MM.1S (cell line): ENCODE data around the gene RCN1.

Experiments
- DNase-seq: peaks from one replicate; pipeline ENCODE4 v3.0.0-alpha.2; 2015
- H2AFZ ChIP-seq: fragments of 300-600 bp; sonication (generic); 2 replicates; pipeline ENCODE4 v1.6.0; 2016; ENCODE audit warnings: antibody characterized with exemption, low read length
- H3F3A ChIP-seq: fragments of 300-600 bp; sonication (generic); 2 replicates; pipeline ENCODE4 v1.6.1; 2016; ENCODE audit warnings: mild to moderate bottlenecking, antibody characterized with exemption, low read length, moderate library complexity, mixed read lengths; ENCODE audit not compliant: insufficient read depth
- H3K27ac ChIP-seq: fragments of 300-600 bp; sonication (generic); 2 replicates; pipeline ENCODE4 v1.5.1; 2016; ENCODE audit warnings: mild to moderate bottlenecking, low read length
- H3K27me3 ChIP-seq: fragments of 300-600 bp; sonication (generic); replicated peaks from 2 replicates; pipeline ENCODE4 v1.6.0; 2016; ENCODE audit warnings: low read length; ENCODE audit not compliant: insufficient read depth
- H3K36me3 ChIP-seq: fragments of 300-600 bp; sonication (generic); replicated peaks from 2 replicates; pipeline ENCODE4 v1.6.1; 2016; ENCODE audit warnings: mild to moderate bottlenecking, low read length, mixed read lengths; ENCODE audit not compliant: insufficient read depth
- H3K4me1 ChIP-seq: fragments of 300-600 bp; sonication (generic); 2 replicates; pipeline ENCODE4 v1.6.1; 2016; ENCODE audit warnings: low read length, mixed read lengths
- H3K4me2 ChIP-seq: fragments of 300-600 bp; sonication (generic); 2 replicates; pipeline ENCODE4 v1.6.0; 2016; ENCODE audit warnings: low read depth, low read length
- H3K4me3 ChIP-seq: fragments of 300-600 bp; sonication (generic); 2 replicates; pipeline ENCODE4 v1.5.1; 2016; ENCODE audit warnings: low read length, mixed read lengths
- H3K79me2 ChIP-seq: fragments of 300-600 bp; sonication (generic); 2 replicates; pipeline ENCODE4 v1.6.1; 2016; ENCODE audit warnings: mixed run types, low read length, mixed read lengths
- H3K9ac ChIP-seq: fragments of 300-600 bp; sonication (generic); 2 replicates; pipeline ENCODE4 v1.6.1; 2016; ENCODE audit warnings: low read length, mixed read lengths
- H3K9me2 ChIP-seq: fragments of 300-600 bp; sonication (generic); replicated peaks from 2 replicates; pipeline ENCODE4 v1.6.1; 2016; ENCODE audit warnings: mild to moderate bottlenecking, low read length, mixed read lengths; ENCODE audit not compliant: insufficient read depth
- H3K9me3 ChIP-seq: fragments of 300-600 bp; sonication (generic); replicated peaks from 2 replicates; pipeline ENCODE4 v1.6.1; 2016; ENCODE audit warnings: mild to moderate bottlenecking, low read length, mixed read lengths; ENCODE audit not compliant: insufficient read depth
- H4K20me1 ChIP-seq: fragments of 300-600 bp; sonication (generic); 2 replicates; pipeline ENCODE4 v1.6.1; 2016; ENCODE audit warnings: mild to moderate bottlenecking, low read length, moderate library complexity, mixed read lengths; ENCODE audit not compliant: insufficient read depth
- CTCF ChIP-seq: fragments of 300-600 bp; sonication (generic); IDR thresholded peaks from 2 replicates; pipeline ENCODE4 v1.5.1; 2016; ENCODE audit warnings: antibody characterized with exemption, low read length, mixed read lengths
- EZH2 ChIP-seq: fragments of 300-600 bp; sonication (generic); optimal IDR thresholded peaks from 2 replicates; pipeline ENCODE3; 2017; ENCODE audit warnings: low read depth, mild to moderate bottlenecking, antibody characterized with exemption, low read length, mixed read lengths
- EZH2phosphoT487 ChIP-seq: fragments of 300-600 bp; sonication (generic); IDR thresholded peaks from 2 replicates; pipeline ENCODE4 v1.6.1; 2018; ENCODE audit warnings: antibody characterized with exemption, low read length

The RCN1 gene

DNA sequence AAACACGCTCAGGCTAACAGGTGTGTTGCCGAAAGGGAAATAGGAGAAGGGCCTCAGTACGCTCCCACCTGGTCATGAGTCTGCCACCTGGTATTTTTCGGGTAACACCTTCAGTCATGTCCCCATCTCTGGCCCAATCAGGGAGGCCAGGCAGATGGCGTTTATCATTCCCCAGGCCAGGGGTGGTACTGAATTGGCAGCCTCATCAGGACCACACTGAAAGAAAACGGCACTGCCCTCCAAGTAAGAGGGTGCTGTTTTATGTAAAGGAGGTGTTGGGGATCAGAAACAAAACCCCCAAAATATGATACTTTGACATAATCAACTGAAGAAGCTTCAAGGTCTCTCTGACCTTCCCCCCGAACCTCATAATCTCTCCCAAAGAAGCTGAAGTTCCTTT, 58.9 kb downstream of the RCN1 start:
- no peak for DNase-seq
- H3K36me3 ChIP-seq = no peaks in the 10 kb centered on the region
- H3K27ac ChIP-seq = no peak overlapping the region
- H2AFZ ChIP-seq = no peak overlapping the region
- H3K9me2 ChIP-seq = no peaks in the 10 kb centered on the region
- H3K4me3 ChIP-seq = no peak overlapping the region
- H3F3A ChIP-seq = no peaks in the 10 kb centered on the region
- H3K4me1 ChIP-seq = no peaks in the 10 kb centered on the region
- TF ChIP-seq CTCF (no peak), EZH2phosphoT487 (no peak), EZH2 (no peak)
- no peak overlapping the region for H3K9ac ChIP-seq
- no peak overlapping the region for H3K4me2 ChIP-seq
- no peaks in the 10 kb centered on the region for H3K9me3 ChIP-seq
- H3K27me3 ChIP-seq = no peaks in the 10 kb centered on the region
- H3K79me2 ChIP-seq = no peaks in the 10 kb centered on the region
- no peaks in the 10 kb centered on the region for H4K20me1 ChIP-seq

GRCh38 chr11:32151027-32151426, 60.2 kb downstream of the RCN1 start:
- Histone ChIP-seq H2AFZ (no peak overlapping the region), H3F3A (no peaks in the 10 kb centered on the region), H3K4me1 (no peaks in the 10 kb centered on the region), H3K9me3 (no peaks in the 10 kb centered on the region), H3K36me3 (no peaks in the 10 kb centered on the region), H3K4me3 (no peak overlapping the region), H3K79me2 (no peaks in the 10 kb centered on the region), H3K9me2 (no peaks in the 10 kb centered on the region), H3K27me3 (no peaks in the 10 kb centered on the region), H3K9ac (no peak overlapping the region), H3K27ac (no peak overlapping the region), H4K20me1 (no peaks in the 10 kb centered on the region), H3K4me2 (no peak overlapping the region)
- TF ChIP-seq EZH2phosphoT487 (no peak), CTCF (no peak), EZH2 (no peak)
- DNase-seq = no peak

- Histone ChIP-seq H3K4me2 (no peak overlapping the region), H2AFZ (no peak overlapping the region), H3F3A (no peaks in the 10 kb centered on the region), H3K9me2 (no peaks in the 10 kb centered on the region), H4K20me1 (no peaks in the 10 kb centered on the region), H3K27ac (no peak overlapping the region), H3K27me3 (no peaks in the 10 kb centered on the region), H3K36me3 (no peaks in the 10 kb centered on the region), H3K9ac (no peak overlapping the region), H3K4me1 (no peaks in the 10 kb centered on the region), H3K4me3 (no peak overlapping the region), H3K79me2 (no peaks in the 10 kb centered on the region), H3K9me3 (no peaks in the 10 kb centered on the region)
- TF ChIP-seq EZH2phosphoT487 (no peak), EZH2 (no peak), CTCF (no peak)
- DNase-seq = no peak
These were observed 61.3 kb downstream of the RCN1 start for GRCh38 chr11:32152216-32152615.
